Measurements from ENCODE around the gene TSC2. TPM values are rescaled to one million over a fixed set of nuclear protein-coding genes. Genes with fewer than 3 reads are reported as not detected.

The TSC2 gene
- total RNA-seq, 1 donor from 2014 or later, result 139 TPM

DNA sequence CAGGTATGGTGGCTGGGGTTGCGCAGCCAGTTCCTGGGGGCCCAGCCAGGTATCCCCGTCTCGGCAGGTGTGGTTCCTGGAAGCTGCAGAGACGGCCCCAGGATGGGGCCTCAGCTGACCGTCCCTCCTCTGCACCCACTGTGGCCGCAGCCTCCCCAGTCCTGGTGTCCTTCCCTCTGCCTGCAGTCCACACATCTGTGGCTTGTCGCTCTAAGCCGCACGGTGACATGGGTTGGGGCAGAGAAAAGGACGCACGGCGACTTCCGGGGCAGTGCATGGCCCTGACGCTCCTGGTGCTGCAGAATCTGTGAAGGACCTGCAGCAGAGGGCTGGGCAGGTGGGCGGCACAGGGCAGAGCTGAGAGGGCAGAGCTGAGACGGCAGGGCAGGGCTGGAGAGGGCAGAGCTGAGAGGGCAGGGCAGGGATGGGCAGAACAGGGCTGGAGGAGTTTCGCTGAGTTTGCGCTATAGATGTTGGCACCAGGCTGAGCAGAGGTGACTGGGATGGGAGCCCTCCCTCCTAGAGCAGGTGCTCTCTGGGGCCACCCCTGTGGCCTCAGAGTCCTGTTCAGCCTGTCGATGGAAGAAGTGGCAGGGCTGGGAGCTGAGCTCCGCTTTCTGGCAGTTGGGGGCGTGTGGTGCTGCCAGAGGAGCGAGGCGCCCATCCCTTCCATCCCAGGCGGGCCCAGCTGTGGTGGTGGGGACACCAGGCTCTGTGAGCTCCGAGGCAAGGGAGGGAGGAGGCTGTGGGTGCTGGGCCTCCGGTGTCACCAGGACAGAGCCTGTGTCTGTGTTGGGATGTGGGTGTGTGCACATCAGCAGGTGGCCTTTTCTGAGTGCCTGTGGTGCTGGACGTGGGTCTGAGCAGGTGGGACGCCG is 23.0 kb downstream of the TSC2 start:
- H3K27ac Mint-ChIP-seq, result no peak overlapping the region
- H3K4me3 Mint-ChIP-seq, result no peak overlapping the region
- H3K4me1 Mint-ChIP-seq, result no peaks in the 10 kb centered on the region
- H3K9me3 Mint-ChIP-seq, result no peaks in the 10 kb centered on the region
- ATAC-seq (ENCODE audit: low read depth), result no peak
- ChIA-PET POLR2A (no interaction called here), CTCF (no interaction called here)
- no peak for DNase-seq
- no peak for TF ChIP-seq CTCF (IDR thresholded peaks at IDR 0.05)
- no peaks in the 10 kb centered on the region for H3K27me3 Mint-ChIP-seq
- peaks cover 67% of the 10 kb centered on the region for H3K36me3 Mint-ChIP-seq (ENCODE audit: low read depth)
- intact Hi-C loops (cut with micrococcal nuclease), result no loop called here

GRCh38 chr16:2071454-2072202 is 23.8 kb downstream of the TSC2 start:
- H3K9me3 Mint-ChIP-seq, result no peaks in the 10 kb centered on the region
- H3K27me3 Mint-ChIP-seq, result no peaks in the 10 kb centered on the region
- no peak for TF ChIP-seq CTCF (IDR thresholded peaks at IDR 0.05)
- intact Hi-C loops (cut with micrococcal nuclease), result no loop called here
- no peak for DNase-seq
- H3K4me1 Mint-ChIP-seq, result no peaks in the 10 kb centered on the region
- no peak overlapping the region for H3K27ac Mint-ChIP-seq
- no peak for ATAC-seq (ENCODE audit: low read depth)
- peaks cover 61% of the 10 kb centered on the region for H3K36me3 Mint-ChIP-seq (ENCODE audit: low read depth)
- POLR2A ChIA-PET, result no interaction called here
- CTCF ChIA-PET, result no interaction called here
- no peak overlapping the region for H3K4me3 Mint-ChIP-seq

- Mint-ChIP-seq H3K36me3 (ENCODE audit: low read depth) (peaks cover 61% of the 10 kb centered on the region), H3K4me3 (no peak overlapping the region), H3K9me3 (no peaks in the 10 kb centered on the region), H3K27ac (no peak overlapping the region), H3K27me3 (no peaks in the 10 kb centered on the region), H3K4me1 (no peaks in the 10 kb centered on the region)
- ATAC-seq (ENCODE audit: low read depth) (no peak), DNase-seq (no peak)
- TF ChIP-seq CTCF (IDR thresholded peaks at IDR 0.05), result no peak
- CTCF ChIA-PET, result no interaction called here
- intact Hi-C loops (cut with micrococcal nuclease), result no loop called here
- POLR2A ChIA-PET, result no interaction called here
Measured at GRCh38 chr16:2072926-2073325, 25.1 kb downstream of the TSC2 start.

DNA sequence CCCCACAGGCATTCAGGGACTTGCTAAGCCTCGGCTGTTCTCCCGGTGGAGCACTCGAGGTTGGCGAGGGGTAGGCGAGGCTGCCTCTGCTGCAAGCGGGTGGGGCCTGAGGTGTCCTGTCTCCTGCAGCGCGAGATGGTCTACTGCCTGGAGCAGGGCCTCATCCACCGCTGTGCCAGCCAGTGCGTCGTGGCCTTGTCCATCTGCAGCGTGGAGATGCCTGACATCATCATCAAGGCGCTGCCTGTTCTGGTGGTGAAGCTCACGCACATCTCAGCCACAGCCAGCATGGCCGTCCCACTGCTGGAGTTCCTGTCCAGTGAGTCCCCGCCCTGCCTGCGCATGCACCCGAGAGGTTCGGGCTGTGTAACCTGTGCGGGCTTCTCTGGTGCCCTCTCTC is 26.3 kb downstream of the TSC2 start:
- H3K27me3 Mint-ChIP-seq, result no peaks in the 10 kb centered on the region
- no peaks in the 10 kb centered on the region for H3K9me3 Mint-ChIP-seq
- ATAC-seq (ENCODE audit: low read depth) (no peak), DNase-seq (no peak)
- ChIA-PET POLR2A (no interaction called here), CTCF (no interaction called here)
- peaks cover 57% of the 10 kb centered on the region for H3K36me3 Mint-ChIP-seq (ENCODE audit: low read depth)
- intact Hi-C loops (cut with micrococcal nuclease), result no loop called here
- H3K4me3 Mint-ChIP-seq, result no peak overlapping the region
- no peak overlapping the region for H3K27ac Mint-ChIP-seq
- no peak for TF ChIP-seq CTCF (IDR thresholded peaks at IDR 0.05)
- no peaks in the 10 kb centered on the region for H3K4me1 Mint-ChIP-seq

- intact Hi-C loops (cut with micrococcal nuclease), result no loop called here
- H3K4me3 Mint-ChIP-seq, result no peak overlapping the region
- DNase-seq (no peak), ATAC-seq (ENCODE audit: low read depth) (no peak)
- CTCF ChIA-PET, result no interaction called here
- no peaks in the 10 kb centered on the region for H3K9me3 Mint-ChIP-seq
- peaks cover 58% of the 10 kb centered on the region for H3K36me3 Mint-ChIP-seq (ENCODE audit: low read depth)
- H3K4me1 Mint-ChIP-seq, result no peaks in the 10 kb centered on the region
- no peaks in the 10 kb centered on the region for H3K27me3 Mint-ChIP-seq
- POLR2A ChIA-PET, result interaction anchor here (0.7 kb wide), 1 partner anchor 294 kb away, joined by 11 read pairs; no protein-coding TSS in a partner anchor
- TF ChIP-seq CTCF (IDR thresholded peaks at IDR 0.05), result no peak
- H3K27ac Mint-ChIP-seq, result no peak overlapping the region
Measured at GRCh38 chr16:2075631-2076030, 27.8 kb downstream of the TSC2 start.
